DMS53 treated with DMSO at 0.1 percent for 48 hours (cell line): ENCODE measurements around the gene RNLS.

Source experiments
- DNase-seq: peaks from one replicate; lab custom pipeline; 2025; ENCODE audit not compliant: unreplicated experiment; lab: John Stamatoyannopoulos, UW

The RNLS gene

DNA sequence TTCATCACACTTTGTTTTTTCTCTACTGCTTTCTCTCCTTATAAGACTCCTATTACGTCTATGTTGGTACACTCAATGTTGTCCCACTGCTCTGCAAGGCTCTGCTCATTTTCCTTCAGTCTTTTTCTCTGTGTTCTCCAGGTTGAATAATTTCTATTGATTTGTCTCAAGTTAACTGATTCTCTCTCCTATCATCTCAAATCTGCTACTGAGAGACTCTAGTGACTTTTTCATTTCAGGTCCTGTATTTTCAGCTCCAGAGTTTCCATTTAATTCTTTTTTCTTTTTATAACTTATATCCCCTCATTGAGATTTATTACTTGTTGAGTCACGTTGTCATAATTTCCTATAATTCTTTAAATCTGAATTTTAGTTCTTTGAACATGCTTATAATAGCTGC lies 100.9 kb downstream of the RNLS start:
- no peak for DNase-seq

DNA sequence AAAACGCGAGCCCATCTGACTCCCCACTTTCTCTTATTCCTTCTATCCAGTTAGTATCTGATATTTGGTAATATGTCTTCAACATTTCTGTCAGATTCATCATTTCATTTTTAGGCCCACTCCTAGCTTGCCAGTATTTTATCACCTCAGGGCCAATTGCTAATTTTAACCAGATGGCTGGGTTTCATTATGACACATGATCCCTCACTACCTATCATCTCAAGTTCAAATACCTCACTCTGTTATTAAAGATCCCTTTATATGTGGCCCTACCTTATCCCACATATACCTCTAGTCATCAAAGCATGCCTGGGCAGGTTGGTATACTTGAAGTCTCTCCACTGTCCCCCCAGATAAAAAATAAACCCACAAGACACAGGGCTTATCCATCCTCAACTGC lies 104.9 kb downstream of the RNLS start:
- no peak for DNase-seq

- DNase-seq, result no peak
These were observed 105.6 kb downstream of the RNLS start for GRCh38 chr10:88477343-88478085.

- no peak for DNase-seq
These were observed 108.0 kb downstream of the RNLS start for GRCh38 chr10:88474884-88475844.

DNA sequence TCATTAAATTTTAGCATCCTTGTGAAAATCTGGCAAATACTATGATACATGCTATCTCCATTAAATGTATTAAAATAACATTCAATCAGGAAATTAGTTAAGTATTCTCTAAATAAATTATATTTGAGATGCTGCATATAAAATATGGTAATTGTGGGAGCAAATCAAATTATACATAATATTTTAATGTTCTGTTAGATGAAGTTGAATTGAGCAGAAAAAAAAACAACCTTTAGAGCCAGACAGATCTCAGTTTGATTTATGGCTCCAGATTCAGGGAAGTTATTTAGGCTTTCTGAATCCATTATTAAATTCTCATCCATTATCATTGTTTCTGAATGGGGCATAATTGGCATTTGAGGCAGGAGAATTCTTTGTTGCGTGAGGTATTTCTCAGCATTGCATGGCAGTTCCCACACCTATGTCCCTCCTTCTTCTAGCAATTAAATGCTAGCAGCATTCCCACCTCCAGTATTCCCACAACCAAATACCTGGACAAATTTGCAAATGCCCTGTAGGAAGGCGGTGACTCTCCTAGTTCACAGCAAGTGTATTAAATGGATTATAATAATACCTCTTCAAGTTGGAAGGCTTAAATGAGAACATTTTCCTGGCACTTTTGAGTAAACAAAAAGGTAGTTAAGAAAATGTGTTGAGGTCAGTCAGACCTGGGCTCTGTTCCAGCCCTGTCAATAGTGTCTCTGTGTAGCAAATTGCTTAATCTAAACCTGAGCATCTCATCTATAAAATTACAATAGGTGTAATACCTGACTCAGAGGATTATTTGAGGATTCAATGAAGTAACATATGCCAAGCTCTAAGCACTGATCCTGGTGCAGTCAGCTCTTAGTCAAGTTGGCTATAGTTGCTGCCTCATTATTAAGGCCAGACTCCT lies 108.9 kb downstream of the RNLS start:
- DNase-seq, result peak; percentile 11

GRCh38 chr10:88472540-88472939 lies 110.6 kb downstream of the RNLS start:
- no peak for DNase-seq

DNA sequence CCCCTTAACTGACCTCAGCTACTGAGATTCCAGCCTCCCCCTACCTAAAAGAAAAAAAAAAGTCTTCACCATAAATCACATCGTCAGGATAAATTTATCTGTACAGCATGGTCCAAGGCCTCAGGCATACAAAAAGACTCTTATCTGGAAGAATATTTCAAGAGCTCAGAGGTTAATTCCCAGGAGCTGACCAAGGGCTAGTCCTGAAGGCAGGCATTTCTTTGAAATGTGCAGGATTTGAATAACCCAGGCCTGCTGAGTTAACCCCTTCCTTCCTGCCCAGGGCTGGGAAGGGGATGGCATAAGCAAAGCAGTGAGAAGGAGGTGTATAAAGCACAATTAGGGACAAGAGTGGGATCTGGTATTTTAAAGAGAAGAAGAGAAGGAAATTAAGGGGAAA lies 111.2 kb downstream of the RNLS start:
- DNase-seq, result no peak

DNA sequence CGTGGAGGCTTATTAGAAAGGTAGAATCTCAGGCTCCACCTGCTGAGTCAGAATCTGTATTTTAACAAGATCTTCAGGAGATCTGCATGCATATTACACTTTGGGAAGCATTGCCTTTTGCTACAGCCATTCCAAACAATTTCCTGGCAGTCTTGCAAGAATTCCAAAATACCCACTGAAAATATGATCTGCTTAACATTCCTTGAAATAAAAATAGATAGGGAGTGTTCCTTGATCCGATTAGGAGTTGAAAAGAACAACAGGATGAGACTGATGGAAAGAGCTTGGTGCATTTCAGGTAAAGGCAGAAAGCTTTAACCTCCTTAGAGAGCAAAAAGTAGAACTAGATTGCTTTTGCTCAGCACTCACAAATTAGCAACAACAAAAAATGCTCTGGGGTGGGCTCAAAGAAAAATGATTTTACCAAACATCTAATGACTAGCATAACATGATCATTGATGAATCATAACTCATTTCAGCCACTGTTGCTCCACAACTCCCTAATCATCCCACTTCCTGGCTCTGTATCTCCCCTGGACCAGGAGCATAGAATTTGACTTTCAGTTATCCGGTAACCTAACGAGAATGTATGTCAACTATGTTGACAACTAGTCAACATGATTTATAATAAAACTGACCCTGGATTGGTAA lies 115.2 kb downstream of the RNLS start:
- no peak for DNase-seq

DNA sequence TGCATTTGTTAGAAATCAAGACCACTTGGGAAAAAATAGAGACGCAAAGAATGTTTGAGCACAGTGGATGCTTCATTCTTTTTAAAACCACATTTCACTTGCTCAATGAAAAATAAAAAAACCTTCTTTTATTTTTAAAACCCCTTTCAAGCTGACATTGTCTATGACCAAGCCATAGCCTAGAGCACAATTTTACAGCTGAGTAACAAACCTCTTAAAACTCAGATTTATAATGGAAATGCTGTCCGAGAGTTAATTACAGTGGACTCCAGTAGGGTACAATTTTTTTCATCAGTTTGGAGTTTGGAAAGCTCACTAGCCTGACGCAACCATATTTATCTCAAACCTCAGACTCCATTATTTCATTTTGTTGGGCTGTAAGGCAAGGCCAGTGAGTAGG lies 116.3 kb downstream of the RNLS start:
- DNase-seq, result no peak

DNA sequence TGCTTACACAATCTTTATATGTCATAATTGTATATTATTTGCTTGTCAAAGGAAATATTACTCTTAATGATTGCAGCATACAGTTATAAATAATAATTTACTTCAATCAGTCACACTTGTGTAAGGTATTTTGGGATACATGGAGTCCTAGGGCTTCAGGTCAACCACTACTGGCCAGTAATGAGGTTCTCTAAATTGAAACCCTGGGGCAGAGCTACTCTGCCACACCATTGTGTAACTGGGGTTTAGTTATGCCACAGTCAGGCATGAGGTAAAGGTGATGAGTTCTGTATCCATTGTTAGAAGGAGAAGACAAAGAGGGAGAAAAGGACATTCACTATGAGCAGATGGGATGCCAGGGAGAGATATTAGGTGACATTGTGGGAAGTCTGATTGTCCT lies 117.4 kb downstream of the RNLS start:
- DNase-seq, result no peak

DNA sequence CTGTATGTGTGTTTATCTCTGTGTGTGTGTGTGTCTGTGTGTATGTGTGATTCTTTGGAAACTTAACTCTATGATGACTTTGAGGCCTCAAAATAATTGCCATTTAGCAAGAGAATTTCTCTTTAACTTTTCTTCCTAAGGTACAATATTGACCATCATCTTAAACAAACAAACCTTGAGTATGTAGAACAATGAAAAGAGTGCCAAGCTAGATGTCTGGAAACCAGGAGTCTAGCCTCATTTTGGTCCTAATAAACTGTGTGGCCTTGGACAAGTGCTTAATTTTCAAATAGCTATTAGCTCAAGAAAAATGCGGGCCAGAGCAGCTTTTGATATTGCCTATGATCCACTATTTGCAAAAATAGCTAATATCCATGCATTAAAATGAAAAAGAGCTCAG lies 119.3 kb downstream of the RNLS start:
- no peak for DNase-seq

- no peak for DNase-seq
These were observed 121.7 kb downstream of the RNLS start for GRCh38 chr10:88461426-88461825.

GRCh38 chr10:88459530-88459929 lies 123.6 kb downstream of the RNLS start:
- DNase-seq, result no peak

GRCh38 chr10:88458209-88458608 lies 124.9 kb downstream of the RNLS start:
- no peak for DNase-seq

DNA sequence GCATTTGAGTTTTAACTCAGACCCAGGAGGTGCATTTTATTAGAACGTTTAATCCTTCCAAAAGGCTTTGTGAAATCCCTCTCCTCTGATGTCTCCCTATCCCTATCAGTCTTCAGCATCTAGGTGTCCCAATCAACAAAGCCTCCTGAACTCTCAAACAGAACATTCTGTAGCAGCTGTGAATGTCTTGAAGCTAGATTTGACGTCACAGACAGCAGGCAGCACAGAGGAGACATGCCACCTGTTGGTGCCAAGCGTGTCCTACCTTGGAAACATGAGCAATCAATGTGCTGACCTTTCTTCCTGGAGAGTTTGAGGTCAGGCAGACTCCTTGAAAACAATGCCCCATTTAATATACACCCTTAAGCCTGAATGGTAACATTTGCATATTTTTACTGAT lies 125.5 kb downstream of the RNLS start:
- no peak for DNase-seq

- DNase-seq, result no peak
These were observed 126.4 kb downstream of the RNLS start for GRCh38 chr10:88456730-88457129.

DNA sequence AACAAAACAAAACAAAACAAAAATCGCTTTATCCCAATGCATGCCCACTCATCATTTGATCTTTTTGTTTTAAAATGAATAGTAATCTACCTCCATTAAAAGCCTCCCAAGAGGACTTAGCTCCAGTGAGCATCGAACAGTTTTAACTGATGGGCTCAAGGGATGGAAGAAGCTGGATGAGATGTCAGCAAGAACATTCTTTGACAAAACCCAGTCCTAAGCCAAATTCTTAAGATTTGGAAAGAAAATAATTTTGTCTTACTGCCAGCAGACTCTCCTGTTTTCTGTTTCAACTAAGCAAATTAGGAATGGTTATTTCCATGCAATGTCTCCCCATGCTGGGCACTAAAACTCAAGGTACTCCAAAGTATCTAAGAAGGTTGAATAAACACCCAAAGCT lies 127.3 kb downstream of the RNLS start:
- DNase-seq, result no peak

- DNase-seq, result no peak
These were observed 132.9 kb downstream of the RNLS start for GRCh38 chr10:88450201-88450600.

GRCh38 chr10:88442716-88443115 lies 140.4 kb downstream of the RNLS start:
- DNase-seq, result no peak

DNA sequence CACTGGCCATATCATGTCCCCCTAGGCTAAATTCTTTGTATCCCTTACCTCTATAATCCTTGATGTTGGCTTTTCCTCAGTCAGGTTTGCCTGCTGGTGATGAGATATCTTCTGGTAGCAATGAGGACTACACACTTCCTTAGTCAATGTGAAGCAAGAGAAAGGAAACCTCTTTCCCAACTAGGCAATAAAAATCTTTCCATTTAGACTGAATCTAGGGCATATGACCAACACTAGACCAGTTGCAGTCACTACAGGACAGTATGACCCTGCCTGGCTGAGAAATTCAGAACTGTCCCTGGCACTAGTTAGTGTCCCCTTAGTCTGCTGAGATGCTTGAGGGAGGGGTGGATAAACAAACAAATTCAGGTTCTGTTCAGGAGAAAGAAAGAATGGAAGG lies 142.6 kb downstream of the RNLS start:
- no peak for DNase-seq

DNA sequence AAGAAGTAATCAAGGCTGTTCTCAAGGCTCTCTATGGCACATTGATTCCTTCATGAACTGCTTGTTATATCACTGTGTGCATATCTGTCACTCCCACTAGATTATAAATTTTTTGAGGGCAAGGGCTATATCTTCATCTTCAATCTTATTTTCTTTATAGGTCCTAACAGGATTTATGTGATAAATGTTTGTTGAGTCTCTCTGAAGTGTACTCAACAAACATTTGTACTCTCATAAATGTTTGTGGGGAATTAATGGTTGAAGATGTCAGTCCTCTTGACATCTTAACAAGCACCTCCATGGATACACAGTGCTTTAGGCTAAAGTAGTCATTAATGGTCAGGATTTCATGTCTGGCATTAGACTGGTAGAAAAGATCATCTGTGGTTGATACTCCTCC lies 143.2 kb downstream of the RNLS start:
- no peak for DNase-seq
